Measurements from ENCODE around the gene BCR.
A peak's percentile ranks its signal among the peaks of the same experiment; 100 is the strongest.

BCR gene

DNA sequence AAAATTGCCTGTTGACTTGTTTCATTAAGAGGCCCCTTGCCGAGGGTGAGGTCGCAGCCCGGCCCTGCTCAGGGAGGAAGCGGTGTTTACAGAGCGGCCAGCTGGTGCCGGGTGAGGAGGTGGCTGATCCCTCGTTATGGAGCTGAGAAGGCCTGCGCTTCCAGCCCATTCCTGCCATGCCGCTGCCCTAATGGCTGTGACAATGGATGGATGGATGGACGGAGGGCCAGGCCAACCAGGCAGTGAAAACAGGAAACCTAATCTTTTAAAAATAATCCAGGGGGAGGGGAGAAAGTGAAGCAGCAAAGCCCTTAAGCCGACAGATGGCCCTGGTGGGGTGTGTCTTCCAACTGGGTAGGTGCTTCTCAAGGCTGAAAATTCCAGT, 38.5 kb downstream of the BCR start:
- DNase-seq, result no peak

DNA sequence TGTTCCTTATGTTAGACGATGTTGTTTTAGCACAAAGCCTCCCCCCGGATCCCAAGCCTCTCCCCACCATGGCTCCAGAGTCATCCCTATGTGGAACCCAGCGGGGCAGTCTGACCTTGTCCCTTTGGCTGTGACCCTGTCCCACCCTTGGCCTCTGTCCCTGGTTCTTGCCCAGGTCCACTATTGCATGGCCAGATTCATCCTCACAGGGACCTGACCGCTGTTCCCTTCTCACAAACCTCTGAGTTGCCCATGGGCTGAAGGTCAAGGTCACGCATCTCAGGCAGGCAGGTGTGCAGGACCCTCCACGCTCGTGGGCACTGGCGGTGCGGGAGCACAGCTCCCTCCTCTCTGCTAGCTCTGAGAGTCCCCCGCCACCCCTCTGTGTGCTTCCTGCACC, 39.0 kb downstream of the BCR start:
- DNase-seq, result no peak

DNA sequence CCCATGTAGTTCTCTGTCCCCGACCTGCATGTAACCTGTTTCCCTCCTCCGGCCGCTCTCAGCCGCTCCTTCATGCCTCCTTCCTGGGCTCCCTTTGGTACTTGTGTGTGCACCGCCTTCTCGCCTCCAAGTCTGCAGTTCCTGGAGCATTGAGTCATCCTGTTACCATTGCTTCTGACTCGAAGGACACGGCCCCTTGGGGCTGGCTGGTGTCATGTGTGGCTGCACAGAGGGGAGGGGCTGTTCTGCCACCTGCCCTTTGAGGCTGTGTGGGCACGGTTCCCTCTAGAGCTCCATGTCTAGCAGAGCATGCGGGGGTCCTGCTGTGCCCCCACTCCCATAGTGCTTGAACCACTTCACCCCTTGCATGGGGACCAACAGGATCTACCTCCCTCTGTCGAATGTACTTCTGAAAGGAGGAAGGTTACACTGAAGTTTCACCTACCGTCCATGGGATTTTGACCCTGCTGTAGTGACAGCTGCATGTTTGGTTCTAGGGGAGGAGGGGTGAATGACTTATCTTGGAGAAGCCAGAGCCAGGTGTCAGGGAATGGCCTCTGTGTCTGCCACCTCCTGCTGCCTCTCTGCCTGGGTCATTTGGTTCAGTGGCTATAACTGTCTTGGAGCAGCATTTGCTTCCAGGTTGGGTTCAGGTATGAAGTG, 39.6 kb downstream of the BCR start:
- peak; percentile 55 for DNase-seq

DNA sequence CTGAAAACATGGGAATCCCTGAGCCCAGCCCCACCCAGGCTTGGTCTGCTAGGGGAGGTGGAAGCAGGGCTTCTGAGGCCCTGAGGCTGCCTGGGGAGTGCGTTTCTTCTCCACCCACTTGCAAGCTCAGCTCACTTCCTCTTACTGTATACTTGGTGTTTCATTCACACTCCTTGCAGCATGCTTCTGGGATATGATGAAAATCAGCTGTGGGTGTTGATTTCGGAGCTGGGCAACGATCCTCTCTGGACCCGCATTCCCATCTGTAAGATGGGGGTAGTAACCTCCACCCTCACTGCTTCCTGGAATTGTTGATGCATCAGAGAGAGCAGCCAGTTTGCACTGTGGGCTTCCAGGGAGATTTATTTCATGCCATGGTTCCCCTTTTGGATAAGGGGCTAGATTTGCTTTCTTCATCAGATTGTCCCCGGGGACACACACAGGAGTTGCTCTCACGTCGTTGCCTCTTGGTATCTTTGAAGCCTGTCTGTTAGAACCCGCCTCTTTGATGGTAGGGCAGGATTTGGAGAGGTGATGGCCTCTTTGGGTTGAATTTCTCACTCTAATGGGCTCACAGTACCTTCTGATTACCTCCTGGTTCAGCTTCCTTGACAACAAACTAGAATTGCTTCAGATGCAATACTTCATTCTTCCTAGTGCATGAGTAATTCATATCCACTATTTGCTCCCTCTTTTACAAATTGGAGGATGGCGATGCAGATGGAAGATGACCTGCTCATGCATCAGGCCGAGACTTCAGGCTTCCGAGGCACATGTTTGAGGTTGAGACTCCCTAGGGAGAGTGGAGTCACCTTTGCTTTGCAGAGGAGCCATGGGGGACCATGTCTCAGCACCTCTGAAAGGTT, 40.4 kb downstream of the BCR start:
- DNase-seq, result peak; percentile 87

DNA sequence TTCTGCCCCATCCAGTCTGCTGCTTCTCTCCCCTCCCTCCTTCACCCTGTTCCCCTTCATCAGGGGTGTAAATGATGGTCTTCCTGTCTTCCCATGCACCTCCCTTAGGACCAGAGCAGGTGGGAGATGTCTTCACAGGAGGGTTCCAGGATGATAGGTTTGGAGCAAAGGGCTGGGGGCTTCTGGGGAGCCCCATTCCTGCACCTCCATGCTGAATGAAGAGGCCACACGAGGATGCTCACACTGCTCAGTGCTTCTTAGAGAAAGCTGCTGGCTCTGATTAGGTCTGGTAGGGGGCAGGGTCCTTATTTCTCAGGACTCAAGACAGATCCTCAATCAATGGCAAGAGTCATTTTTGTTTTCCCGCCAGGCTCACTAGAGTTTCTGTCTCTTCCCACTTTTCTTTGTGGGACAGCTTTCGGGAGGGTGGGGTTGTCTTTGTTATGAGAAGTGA, 41.1 kb downstream of the BCR start:
- DNase-seq, result no peak

DNA sequence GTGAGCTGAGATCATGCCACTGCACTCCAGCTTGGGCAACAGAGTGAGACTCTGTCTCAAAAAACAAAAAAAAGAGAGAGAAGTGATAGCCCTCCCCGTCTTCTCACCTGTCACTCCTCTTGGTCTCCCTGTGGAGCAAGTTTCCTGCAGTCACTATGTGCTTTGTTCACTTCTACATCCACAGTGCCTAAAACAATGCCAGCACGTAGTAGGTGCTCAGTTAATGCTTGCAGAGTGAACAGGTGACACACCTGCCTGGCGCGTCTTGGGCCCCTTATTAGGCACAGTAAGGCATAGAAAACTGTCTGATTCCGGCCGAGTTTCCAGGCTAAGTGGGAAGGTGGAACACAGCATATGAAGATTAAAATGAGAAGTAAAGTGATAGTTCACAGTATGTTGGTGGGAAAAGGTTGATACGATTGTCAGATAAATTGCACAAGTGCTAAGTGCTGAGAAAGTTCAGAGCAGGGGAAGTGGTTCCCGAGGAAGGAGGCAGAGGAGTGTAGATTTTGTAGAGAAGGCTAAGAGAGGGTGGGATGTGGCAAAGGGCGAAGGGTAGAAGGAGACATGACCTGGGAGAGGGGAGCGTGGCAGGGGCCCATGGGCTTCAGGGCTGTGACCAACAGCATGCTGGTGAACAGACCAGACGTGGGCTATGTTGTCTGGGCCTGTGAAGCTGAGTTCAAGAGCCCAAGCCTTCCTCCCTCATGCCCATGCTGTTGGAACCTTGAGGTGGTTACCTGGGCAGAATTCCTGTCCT, 41.9 kb downstream of the BCR start:
- DNase-seq, result no peak

DNA sequence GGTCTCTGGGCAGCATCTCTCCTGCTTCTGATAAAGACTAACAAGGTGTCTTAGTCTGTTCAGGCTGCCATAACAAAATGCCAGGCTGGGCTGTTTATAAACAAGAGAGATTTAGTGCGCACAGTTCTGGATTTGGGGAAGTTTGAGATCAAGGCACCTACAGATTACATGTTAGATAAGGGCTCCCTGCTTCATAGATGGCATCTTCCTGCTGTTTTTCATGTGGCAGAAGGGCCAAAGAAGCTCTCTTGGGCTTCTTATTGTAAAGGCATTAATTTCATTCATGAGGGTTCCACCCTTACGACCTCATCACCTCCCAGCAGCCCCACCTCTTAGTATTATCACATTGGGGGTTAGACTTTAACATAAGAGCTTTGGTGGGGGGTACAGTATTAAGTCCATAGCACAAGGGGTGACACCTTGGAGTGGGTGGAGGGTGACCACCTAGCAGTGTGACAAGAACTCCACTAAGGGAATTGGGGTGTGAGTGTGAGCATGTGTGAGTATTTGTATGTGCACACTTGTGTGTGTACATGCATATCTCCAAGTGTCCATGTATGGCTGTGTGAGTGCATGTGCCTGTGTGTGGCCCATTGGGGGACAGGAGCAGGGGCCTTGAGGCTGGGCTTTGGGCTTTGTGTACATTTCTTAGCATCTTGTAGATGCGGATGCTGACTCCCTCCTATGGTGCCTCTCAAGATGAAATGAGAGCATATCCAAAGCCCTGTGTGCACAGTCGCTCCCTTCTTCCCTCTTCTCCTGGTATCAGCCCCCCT, 42.7 kb downstream of the BCR start:
- no peak for DNase-seq

DNA sequence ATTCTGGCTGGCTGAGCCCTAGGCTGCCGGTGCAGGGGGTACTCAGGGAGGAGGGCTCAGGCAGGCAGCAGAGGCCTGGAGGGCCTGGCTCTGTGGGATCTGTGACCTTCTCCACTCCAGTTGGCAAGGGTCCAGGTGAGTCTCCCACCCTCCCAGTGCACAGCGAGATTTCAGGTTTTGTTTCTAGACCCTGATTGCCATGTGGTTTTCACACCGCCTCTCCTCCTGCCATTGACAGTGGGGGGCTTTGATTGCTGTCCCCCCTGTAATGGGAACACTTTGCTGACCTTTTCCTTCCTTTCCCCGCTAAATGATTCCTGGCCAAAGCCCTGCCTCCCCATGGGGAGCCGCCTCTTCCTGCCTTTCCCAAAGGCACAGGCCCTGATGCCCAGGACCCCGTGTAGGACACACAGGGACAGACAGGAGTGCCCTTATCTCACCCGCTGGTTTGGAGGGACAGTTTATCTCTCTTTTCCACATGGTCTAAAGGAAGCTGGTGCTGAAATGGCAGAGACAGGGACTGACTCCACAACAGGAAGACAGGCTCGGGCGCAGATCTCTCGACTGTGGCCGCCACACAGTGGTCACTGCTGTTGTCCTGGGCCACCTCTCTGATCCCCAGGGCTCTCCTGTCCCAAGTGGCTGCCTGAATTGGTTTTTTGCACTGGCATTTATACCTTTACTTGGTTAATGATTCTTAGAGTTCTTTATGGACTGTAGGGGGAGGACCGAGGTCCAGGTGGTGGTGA, 43.4 kb downstream of the BCR start:
- peak; percentile 92 for DNase-seq

DNA sequence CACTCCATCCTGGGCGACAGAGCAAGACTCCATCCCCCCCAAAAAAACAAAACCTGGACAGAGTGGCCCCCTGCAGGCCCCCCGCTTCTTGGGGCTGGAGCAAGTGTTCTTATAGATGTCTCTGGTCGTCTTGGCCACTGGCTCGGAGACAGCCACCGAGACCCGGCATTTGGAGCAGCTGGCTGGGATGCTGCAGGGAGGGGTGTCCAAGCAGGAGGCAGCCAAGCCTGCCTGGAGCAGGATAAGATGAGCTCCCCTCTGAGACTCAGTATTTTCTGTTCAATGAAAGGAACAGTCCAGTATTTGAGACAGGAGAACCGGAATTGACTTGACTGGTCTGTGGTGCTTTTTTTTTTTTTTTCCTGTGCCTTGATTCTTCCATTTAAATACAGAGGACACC, 44.5 kb downstream of the BCR start:
- no peak for DNase-seq

DNA sequence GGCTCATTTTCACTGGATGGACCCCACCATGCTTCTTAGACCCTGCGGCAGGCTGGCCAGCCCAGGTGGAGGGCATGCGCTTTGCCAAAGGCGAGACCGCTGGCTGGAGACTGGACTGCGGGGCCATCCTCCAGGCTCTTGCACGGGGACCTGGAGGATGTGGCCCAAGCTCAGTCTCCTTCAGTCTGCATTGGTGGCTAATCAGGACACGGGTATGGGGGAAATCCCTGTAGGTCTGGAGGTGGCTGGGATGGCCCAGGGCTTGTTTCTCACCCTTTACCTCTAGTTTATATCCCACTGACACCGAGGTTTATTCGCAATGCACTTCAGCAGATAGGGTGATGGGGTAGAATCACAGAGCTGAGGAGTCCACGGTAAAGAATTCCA, 45.0 kb downstream of the BCR start:
- DNase-seq, result no peak

DNA sequence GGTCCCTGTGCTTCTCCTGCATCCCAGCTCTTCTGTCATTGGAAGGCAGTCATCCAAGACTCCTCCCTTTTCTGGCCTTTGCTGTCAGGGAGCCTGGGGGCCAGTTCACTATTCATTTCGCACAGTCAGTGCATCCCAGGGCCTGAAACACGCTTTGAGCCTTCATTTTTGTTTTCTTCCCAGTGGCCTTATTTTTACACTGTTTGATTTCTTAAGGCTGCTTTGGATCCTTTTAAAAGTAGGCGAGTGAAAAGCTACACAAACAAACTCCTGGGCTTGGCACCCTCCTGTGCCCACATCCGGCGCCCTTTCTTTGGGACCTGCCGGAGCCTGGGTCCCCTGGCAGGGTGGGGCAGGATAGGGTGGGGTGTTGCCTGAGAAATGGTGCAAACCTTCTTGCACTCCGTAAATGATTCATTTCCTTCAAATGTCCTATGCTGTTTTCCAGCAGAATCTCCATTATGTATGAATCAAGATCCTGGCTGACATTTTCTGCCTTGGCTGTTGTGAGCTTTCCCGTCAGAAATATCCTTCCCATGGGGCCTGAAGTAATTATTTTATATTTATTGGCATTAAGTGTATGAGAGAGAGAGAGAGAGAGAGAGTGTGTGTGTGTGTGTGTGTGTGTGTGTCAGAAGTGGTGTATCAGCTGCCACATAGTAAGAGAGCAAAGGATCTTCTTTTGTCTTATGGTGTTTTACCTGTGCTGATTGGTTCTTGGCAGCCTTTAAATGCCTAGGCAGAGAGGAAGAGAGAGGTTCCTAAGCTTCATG, 45.6 kb downstream of the BCR start:
- no peak for DNase-seq

DNA sequence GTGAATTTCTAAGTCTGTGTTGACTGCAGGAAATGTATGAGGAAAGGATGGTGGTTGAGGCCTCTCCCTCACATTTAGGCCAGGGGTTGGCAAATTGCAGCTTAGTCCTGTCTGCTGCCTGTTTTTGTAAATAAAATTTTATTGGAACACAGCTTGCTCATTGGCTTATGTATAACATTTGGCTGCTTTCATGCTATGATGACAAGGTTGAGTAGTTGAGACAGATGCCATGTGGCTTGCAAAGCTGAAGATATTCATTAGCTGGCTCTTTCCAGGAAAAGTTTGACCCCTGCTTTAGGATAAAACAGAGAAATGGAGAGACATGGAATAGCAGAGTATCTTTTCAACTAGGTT, 46.2 kb downstream of the BCR start:
- DNase-seq, result no peak

DNA sequence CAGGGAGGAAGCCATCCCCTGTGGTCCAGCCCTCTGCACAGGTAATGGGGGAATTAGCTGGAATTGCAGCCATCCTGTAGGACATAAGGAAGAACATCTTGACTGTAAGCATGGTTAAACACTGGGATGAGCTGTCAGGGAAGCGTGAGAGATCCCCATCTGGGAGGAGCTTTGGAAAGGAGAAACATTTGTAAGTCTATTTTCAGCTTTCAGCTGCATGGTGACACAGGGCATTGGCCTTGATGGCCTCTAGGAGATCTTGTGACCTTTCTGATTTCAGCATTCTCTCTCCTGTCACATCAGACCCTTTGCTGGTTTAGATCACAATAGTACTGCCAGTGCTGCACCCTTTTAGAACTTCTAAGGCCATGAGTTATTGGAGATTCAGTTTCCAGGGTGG, 47.1 kb downstream of the BCR start:
- no peak for DNase-seq

DNA sequence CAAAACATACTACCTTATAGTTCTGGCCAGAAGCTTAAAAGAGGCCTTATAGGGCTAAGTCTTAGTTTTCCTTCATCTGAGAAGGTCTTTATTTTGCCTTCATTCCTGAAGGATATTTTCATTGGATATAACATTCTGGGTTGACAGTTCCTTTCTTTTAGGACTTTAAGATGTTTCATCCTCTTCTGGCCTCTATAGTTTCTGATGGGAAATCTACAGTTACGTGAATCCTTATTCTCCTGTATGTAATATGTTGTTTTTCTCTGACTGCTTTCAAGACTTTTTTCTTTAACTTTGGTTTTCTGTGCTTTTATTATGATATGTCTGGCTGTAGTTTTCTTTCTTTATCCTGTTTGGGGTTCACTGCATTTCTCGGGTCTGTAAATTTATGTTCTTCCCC, 48.2 kb downstream of the BCR start:
- DNase-seq, result no peak

DNA sequence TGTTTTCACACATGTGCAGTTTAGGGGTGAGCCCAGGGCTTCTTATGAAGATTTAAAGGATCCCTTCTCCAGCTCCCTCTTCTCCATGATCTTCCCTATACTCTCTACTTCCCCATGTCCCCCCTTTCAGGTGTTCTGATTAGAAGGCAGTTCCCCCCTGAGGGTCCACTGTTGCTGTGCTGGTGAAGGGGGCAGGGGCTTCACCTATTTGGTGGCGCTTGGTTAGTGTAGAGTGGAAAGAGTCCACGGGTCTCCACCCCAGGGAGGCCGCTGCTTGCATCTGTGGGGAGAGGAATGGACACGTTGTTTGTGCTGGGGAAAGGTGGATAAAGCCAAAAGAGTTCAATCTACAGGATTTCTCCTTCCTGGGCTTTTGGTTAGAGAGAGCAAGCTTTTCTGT, 49.3 kb downstream of the BCR start:
- no peak for DNase-seq

DNA sequence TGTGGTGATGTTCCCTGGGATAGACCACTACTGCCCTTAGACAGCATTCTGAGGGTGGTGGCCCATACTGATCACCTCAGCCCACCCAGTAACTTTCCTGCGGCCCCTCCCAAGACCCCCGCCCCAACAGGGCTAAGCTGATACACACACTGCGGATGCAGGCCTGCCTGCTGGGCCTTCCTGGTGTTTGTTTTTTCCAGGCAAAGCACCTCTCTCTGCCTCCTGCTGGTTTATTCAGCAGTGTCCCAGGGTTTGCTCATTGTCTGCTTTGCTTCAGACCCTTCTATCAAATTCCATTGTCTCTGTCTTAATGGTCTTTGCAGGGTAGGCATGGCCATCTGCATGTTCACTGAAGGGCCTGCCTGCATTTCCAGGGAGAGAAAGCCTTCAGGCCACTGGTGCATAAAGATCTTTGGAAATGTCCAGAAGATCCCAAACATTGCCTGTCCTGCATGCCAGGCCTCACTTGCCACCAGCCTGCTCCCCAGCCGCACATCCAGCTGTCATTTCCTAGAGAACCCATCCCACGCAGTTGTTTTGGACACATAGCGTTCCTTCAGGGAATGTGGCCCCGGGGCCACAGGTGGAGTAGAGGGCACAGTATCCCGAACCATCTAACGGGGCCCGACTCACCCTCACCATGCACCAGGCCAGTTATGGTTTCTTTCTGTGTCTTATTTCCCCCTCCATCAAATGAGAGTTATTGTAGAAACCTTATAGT, 50.2 kb downstream of the BCR start:
- DNase-seq, result no peak

DNA sequence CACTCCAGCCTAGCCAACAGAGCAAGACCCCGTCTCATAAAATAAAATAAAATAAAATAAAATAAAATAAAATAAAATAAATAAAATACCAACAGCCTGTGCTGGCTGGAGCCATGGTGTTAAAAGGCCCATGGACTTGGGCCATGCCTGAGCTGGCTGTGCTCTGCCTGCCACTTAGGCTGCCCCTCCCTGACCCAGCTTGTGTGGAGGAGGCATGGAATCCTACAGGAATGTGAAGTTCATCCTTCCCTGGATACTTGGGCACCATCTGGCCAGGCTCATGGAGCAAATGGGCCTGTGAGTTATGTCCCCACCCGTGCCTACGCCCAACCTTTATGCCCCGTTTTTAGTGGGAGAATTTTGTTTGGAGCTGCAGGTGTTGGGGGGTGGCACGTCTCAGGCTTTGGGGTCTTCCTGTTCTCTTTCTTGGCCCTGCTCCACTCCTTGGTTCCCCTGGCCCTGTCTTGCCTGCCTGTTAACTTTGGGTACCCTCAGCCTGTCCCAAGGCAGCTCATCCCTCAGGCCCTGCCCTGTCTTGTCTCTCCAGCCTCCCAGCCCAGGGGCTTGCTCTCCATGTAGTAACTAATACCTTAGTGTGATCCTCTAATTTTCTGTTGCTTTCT, 51.3 kb downstream of the BCR start:
- no peak for DNase-seq

DNA sequence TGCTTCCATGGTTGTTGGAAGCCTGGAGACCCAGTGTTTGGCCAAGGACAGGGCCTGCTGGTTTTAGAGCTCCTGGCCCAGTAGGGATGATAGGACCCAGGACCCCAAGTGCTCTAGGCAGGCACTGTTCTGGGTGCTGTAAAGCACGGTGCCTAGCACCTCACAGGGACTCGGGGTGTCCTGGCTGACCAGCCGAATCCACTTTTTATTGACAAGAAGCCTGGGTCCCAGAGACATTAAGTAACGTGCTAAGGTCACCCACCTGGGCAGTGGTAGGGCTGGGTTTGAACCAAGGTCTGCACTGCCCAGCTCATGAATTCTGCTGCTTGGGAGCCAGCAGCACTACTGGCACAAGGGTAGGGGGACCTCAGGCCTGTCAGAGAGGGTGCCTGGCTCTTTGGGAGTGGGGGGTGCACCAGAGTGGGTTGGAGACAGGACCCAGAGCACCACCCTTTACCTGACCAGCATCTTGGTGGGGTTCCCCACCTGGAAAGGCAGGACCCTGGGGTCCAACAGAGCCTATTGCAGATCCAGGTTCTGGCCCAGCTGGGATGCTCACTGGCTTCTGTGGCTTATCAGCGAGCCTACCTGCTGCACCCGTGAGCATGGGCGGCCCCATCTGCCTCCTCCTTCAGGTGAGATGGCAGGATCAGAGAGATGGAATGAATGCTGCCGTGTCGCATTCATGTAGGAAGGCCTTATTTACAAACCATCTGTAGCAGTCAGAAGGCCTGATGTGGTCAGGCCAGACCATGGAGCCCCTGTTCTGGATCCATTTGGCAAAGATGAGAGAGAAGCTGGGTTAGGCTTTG, 52.0 kb downstream of the BCR start:
- no peak for DNase-seq

DNA sequence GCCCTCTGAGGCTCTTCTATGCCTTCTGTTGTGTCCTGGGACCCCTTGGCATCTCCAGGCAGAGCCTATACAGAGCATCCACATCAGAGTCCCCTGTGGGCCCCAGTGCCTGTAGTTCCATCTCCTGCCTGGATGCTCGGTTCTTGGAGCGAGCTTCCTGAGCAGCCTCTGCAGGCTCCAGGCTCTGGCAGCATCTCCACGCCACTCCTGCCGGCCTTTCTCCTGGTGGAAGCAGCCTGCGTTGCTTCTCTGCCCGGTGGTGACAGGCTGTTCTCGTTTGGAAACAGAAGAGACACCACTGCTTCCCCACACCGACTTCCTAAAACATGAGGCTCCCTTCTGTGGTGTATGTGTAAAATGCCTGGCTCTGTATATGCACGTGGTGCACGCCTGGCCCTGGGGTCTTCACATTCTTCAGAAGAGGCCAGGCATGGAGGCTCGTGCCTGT, 52.8 kb downstream of the BCR start:
- no peak for DNase-seq
